Activated CD4-positive, alpha-beta T cell treated with anti-CD3 and anti-CD28 coated beads, Interleukin-2, Interleukin-4, amounts not matched to agents 100 ng/mL and 50 ng/mL, durations not matched to agents 16 hours and 8 hours (primary cell): ENCODE results near the gene MAGI3.
A peak's percentile ranks its signal among the peaks of the same experiment; 100 is the strongest.
"Not testable (repeated sequence)": the region's sequence is repeated elsewhere in the genome, so short reads cannot be mapped to it uniquely, and the experiment has no call there.

Experiments
- DNase-seq: peaks from one replicate; pipeline ENCODE4 v3.0.0-alpha.2; 2020; ENCODE audit warnings: low spot score

The MAGI3 gene

DNA sequence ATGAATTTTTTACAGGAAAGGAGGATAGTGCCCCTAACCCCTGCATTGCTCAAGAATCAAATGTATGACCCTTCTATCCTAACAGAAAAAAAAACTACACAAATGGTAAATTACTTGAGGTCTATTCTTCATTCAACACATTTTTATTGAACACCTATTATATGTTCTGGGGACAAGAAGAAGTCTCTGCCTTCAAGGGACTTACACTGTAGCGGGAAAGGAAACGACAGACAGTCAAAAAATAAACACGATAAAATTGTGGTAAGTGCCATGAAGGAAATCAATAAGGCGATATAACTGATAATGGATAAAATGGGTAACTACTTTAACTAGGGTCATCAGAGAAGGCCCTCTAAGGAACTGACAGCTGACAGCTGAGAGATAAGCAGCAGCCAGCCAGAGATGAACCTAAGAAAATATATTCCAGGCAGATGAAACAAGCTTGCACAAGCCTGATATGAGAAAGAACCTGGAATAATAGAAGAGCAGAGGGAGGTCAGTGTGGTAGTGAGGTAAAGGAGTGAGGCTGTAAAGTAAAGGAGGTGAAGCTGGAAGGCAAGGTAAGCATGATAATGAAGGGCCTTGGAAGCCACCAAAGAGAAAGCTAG, 302.6 kb downstream of the MAGI3 start:
- no peak for DNase-seq

DNA sequence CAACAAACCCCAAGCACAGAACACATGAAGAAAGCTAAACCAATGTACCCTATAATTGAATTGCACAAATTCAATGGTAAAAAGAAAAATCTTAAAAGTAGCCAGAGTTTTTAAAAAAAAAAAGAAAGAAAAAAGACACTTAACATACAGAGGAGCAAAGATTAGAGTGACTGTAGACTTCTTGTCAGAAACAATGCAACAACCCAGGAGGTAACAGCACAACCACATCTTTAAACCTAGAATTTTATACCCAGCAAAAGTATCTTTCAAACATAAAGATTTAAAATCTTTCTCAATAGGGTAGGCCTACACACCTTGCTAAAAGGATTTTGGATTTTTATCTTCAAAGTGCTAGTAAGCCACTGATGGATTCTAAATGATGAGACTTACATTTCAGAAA, 304.6 kb downstream of the MAGI3 start:
- no peak for DNase-seq

DNA sequence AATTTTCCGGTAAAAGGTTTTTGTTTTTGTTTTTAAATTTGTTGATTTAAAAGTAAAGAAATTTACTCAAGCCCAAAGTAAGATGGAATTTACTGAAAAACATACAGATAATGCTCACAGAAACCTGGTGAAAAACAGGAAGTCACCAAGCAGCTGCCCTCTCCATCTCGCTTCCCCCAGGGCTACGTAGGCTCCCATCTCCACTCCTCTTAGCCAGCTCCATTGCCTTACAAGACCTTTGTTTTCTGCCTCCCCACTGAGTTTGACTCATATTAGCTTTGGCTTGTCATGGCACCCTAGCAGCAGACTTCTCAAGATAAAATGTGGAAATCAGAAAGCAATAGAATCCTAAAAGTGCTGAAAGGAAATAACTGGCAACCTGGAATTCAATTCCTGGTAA, 311.1 kb downstream of the MAGI3 start:
- DNase-seq, result no peak

DNA sequence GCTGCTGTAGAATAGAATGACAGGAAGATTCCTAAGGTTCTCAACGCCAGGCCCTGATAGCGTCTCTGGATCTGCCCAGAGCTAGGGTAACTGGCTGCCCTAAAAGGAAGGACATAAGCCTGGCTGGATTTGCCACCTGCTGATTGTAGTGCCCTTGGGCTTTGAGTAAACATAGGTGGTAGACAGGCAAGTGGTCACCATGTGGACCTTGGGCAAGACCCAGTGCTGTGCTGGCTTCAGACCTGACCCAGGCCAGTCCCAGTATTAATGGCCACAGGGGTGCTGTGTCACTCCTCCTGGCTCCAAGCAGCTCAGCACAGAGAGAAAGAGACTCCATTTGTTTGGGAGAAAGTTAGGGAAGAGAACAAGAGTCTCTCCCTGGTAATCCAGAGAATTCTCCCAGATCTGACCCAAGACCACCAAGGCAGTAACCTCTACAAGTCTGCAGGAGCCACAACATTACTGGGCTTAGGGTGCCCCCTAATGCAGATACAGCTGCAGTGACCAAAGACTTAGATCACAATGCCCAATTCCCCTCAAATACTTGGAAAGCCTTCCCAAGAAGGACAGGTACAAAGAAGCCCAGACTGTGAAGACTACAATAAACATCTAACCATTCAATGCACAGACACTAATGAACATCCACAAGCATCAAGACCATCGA, 324.4 kb downstream of the MAGI3 start:
- DNase-seq, result no peak

DNA sequence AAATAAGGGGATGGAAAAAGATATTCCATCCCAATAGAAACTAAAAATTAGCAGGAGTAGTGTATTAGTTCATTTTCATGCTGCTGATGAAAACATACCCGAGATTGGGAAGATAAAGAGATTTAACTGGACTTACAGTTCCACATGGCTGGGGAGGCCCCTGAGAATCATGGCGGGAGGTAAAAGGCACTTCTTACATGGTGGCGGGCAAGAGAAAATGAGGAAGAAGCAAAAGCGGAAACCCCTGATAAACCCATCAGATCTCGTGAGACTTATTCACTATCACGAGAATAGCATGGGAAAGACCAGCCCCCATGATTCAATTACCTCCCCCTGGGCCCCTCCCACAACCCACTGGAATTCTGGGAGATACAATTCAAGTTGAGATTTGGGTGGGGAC, 327.2 kb downstream of the MAGI3 start:
- DNase-seq, result not testable (repeated sequence)

DNA sequence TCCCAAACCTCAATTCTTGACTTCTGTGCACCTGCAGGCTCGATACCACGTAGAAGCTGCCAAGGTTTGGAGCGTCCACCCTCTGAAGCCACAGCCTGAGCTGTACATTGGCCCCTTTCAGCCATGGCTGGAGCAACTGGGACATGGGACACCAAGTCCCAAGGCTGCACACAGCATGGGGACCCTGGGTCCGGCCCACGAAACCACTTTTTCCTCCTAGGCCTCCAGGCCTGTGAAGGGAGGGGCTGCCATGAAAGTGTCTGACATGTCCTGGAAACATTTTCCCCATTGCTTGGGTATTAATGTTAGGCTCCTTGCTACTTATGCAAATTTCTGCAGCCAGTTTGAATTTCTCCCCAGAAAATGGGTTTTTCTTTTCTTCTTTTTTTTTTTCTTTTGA, 328.3 kb downstream of the MAGI3 start:
- not testable (repeated sequence) for DNase-seq

DNA sequence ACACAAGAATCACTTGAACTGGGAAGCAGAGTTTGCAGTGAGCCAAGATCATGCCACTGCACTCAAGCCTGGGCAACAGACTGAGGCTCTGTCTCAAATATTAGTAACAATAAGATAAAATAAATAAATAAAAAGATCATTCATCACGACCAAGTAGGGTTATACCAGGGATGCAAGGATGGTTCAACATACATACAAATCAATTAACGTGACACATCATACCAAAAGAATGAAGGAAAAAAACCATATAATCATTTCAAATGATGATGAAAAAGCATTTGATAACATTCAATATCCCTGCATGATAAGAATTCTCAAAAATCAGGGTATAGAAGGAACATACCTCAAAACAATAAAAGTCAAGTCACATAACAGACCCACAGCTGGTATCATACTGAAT, 330.7 kb downstream of the MAGI3 start:
- DNase-seq, result no peak

DNA sequence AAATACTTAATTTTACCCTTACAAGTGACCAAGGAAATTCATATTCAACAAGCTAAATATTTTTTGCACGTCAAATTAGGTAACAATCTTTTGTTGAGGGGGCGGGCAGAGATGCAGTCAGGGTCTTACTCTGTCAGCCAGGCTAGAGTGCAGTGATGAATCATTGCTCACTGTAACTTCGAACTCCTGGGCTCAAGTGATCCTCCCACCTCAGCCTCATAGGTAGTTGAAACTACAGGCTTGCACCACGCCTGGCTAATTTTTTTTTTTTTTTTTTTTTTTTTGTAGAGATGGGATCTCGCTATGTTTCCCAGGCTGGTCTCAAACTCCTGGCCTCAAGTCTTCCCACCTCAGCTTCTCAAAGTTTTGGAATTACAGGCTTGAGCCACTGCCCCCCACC, 342.5 kb downstream of the MAGI3 start:
- no peak for DNase-seq

DNA sequence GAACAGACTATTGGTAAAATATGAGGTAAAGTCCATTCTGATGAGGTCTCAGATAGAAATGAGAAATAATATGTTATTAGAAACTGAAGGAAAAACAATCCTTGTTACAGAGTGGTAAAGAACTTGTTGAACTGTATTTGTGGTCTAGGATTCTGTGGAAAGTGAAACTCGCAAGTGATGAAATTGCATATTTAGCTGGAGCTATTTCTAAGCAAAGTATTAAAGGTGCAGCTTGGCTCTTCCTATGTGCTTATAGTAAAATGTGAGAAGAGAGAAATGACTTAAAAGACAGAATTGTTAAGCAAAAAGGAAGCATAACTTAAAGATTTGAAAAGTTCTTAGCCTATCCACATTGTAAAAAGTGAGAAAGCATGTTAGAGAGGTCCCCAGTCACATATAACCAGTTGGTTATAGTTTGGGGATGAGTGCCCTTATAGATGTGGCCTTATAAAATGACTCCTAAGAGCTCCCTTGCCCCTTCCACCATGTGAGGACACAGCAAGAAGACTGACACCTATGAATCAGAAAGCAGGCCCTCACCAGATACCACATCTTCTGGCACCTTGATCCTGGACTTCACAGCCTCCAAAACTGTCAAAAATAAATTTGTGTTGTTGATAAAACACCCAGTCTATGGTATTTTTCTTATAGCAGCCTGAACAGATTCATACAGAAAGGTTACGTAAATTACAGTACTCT, 344.2 kb downstream of the MAGI3 start:
- peak; percentile 34 for DNase-seq
